Fibroblast of villous mesenchyme (primary cell): ENCODE measurements around the gene CSMD2. TPM values are rescaled to one million over a fixed set of nuclear protein-coding genes. Genes with fewer than 3 reads are reported as not detected.
"Not testable (repeated sequence)": the region's sequence is repeated elsewhere in the genome, so short reads cannot be mapped to it uniquely, and the experiment has no call there.

ENCODE experiments used
- DNase-seq: peaks from one replicate; pipeline ENCODE4 v3.0.0-alpha.2; 2010; ENCODE audit warnings: low read depth
- H3K4me3 ChIP-seq: 2 replicates; pipeline ENCODE4 v1.5.1; 2011; ENCODE audit warnings: low read depth, mild to moderate bottlenecking, low read length
- CTCF ChIP-seq: IDR thresholded peaks from 2 replicates; pipeline ENCODE4 v1.5.1; 2012; ENCODE audit warnings: low read depth, mild to moderate bottlenecking, low read length; ENCODE audit not compliant: insufficient read depth
- total RNA-seq: library from RNA; depleted of rRNA; stranded (reverse); fragments of >200 nt; gene quantifications from 2 replicates; pipeline ENCODE4 v1.2.3, GENCODE V29; 2012

The CSMD2 gene
- total RNA-seq, 1 donor: 3.0 TPM

- no peak for TF ChIP-seq CTCF
- DNase-seq: no peak
- H3K4me3 ChIP-seq: no peak overlapping the region
Observed at GRCh38 chr1:34028381-34029055, 136.5 kb downstream of the CSMD2 start.

GRCh38 chr1:34025675-34026074 is 139.4 kb downstream of the CSMD2 start:
- DNase-seq: no peak
- TF ChIP-seq CTCF: no peak
- no peak overlapping the region for H3K4me3 ChIP-seq

GRCh38 chr1:34024485-34024884 is 140.5 kb downstream of the CSMD2 start:
- no peak for DNase-seq
- no peak for TF ChIP-seq CTCF
- H3K4me3 ChIP-seq: no peak overlapping the region

GRCh38 chr1:34019741-34020552 is 145.1 kb downstream of the CSMD2 start:
- H3K4me3 ChIP-seq: no peak overlapping the region
- TF ChIP-seq CTCF: no peak
- no peak for DNase-seq

GRCh38 chr1:34018285-34018684 is 146.7 kb downstream of the CSMD2 start:
- no peak overlapping the region for H3K4me3 ChIP-seq
- DNase-seq: no peak
- no peak for TF ChIP-seq CTCF

GRCh38 chr1:34016281-34016680 is 148.7 kb downstream of the CSMD2 start:
- not testable (repeated sequence) for DNase-seq, H3K4me3 ChIP-seq

- peak; percentile 1 for DNase-seq
- H3K4me3 ChIP-seq: no peak overlapping the region
- TF ChIP-seq CTCF: peak; percentile 42
Observed at GRCh38 chr1:34013958-34014737, 150.9 kb downstream of the CSMD2 start.
